Endothelial cell of umbilical vein (primary cell): ENCODE results near the gene CCNJ. TPM values are rescaled to one million over a fixed set of nuclear protein-coding genes. Genes with fewer than 3 reads are reported as not detected.

ENCODE experiments used
- BruUV-seq: library from RNA; stranded (reverse); fragments of 400-500 nt; replicated peaks from 2 replicates; lab custom pipeline; 2021; lab: Mats Ljungman, UMichigan
- CTCF ChIA-PET: fragments of 300-600, 350-600 bp; sonication (Branson Sonifier 250); formaldehyde crosslinking; loops from one replicate; lab custom pipeline; 2021; ENCODE audit warnings: antibody characterized with exemption, inconsistent platforms; lab: Charles Lee
- POLR2A ChIA-PET: fragments of 300-600, 350-600 bp; sonication (Branson Sonifier 250); formaldehyde crosslinking; loops from one replicate; lab custom pipeline; 2021; ENCODE audit warnings: antibody characterized with exemption, inconsistent platforms; lab: Charles Lee
- DNase-seq: peaks from one replicate; pipeline ENCODE4 v3.0.0-alpha.2; 2011; ENCODE audit warnings: low read depth, low spot score
- FAIRE-seq: peaks from 2 replicates; lab custom pipeline; 2011; peaks lifted over from hg19 to GRCh38; lab: Jason Lieb, UNC
- H2AFZ ChIP-seq: 2 replicates; pipeline ENCODE4 v1.6.0; 2012; ENCODE audit warnings: low read depth, low read length, control low read depth, inconsistent platforms
- H3K27ac ChIP-seq: 2 replicates; pipeline ENCODE4 v1.5.1; 2011; ENCODE audit warnings: low read depth, mild to moderate bottlenecking, control low read depth, low read length, moderate library complexity; ENCODE audit not compliant: insufficient read depth
- H3K27me3 ChIP-seq, 2 experiments: 2 replicates each; pipeline versions ENCODE4 v1.6.0 to v1.6.1; 2011; ENCODE audit warnings: low read length in 2 of 2, mixed read lengths in 1 of 2; ENCODE audit not compliant: control insufficient read depth in 2 of 2, insufficient read depth in 2 of 2
- H3K36me3 ChIP-seq, 2 experiments: 2 replicates in 1 of 2; 3 replicates in 1 of 2; pipeline ENCODE4 v1.5.1; 2011; ENCODE audit warnings: low read length in 2 of 2, mild to moderate bottlenecking in 1 of 2, moderate library complexity in 1 of 2; ENCODE audit not compliant: control insufficient read depth in 2 of 2, insufficient read depth in 2 of 2; ENCODE audit errors: extremely low read depth in 1 of 2
- H3K4me1 ChIP-seq: 3 replicates; pipeline ENCODE4 v1.5.1; 2011; ENCODE audit warnings: mild to moderate bottlenecking, low read length; ENCODE audit not compliant: control insufficient read depth, insufficient read depth; ENCODE audit errors: extremely low read depth
- H3K4me2 ChIP-seq: 2 replicates; pipeline ENCODE4 v1.6.1; 2011; ENCODE audit warnings: low read length, control low read depth, mixed read lengths; ENCODE audit not compliant: insufficient read depth
- H3K4me3 ChIP-seq, 3 experiments: fragments of 200-600 bp in 1 of 3; sonication (generic), shearing (Covaris generic) in 1 of 3; replicated peaks in 1 of 3; 2 replicates each; pipeline ENCODE4 v1.5.1; 2011 to 2016; ENCODE audit warnings: control low read depth in 3 of 3, low read length in 3 of 3, mild to moderate bottlenecking in 2 of 3, inconsistent platforms in 1 of 3, low read depth in 1 of 3, moderate library complexity in 1 of 3; ENCODE audit not compliant: insufficient read depth in 1 of 3
- H3K79me2 ChIP-seq: 2 replicates; pipeline ENCODE4 v1.6.0; 2012; ENCODE audit warnings: low read length, inconsistent platforms; ENCODE audit not compliant: control insufficient read depth, insufficient read depth
- H3K9ac ChIP-seq: replicated peaks from 2 replicates; pipeline ENCODE3; 2011; ENCODE audit warnings: low read length, control low read depth; ENCODE audit not compliant: insufficient read depth; ENCODE audit errors: extremely low read depth
- H3K9me1 ChIP-seq: replicated peaks from 3 replicates; pipeline ENCODE4 v1.6.0; 2011; ENCODE audit warnings: mild to moderate bottlenecking, low read length; ENCODE audit not compliant: control insufficient read depth, insufficient read depth; ENCODE audit errors: extremely low read depth
- H3K9me3 ChIP-seq: replicated peaks from 2 replicates; pipeline ENCODE4 v1.5.1; 2012; ENCODE audit warnings: low read length, inconsistent platforms; ENCODE audit not compliant: control insufficient read depth, insufficient read depth
- H4K20me1 ChIP-seq: replicated peaks from 2 replicates; pipeline ENCODE3; 2011; ENCODE audit warnings: mild to moderate bottlenecking, low read length; ENCODE audit not compliant: control insufficient read depth, insufficient read depth; ENCODE audit errors: extremely low read depth
- CTCF ChIP-seq, 2 donors: IDR thresholded peaks; 1 replicate in 1 of 2; 2 replicates in 1 of 2; pipeline ENCODE4 v1.5.1; 2011; ENCODE audit warnings: low read length in 2 of 2, mild to moderate bottlenecking in 2 of 2, moderate library complexity in 2 of 2, control low read depth in 1 of 2, inconsistent platforms in 1 of 2, low read depth in 1 of 2; ENCODE audit not compliant: insufficient read depth in 1 of 2; ENCODE audit errors: extremely low read depth in 1 of 2
- POLR2A ChIP-seq: IDR thresholded peaks from 2 replicates; pipeline ENCODE4 v1.6.1; 2012; ENCODE audit warnings: low read depth, mild to moderate bottlenecking, control low read depth, low read length
- POLR2AphosphoS5 ChIP-seq: IDR thresholded peaks from 2 replicates; pipeline ENCODE4 v1.6.1; 2012; ENCODE audit warnings: low read depth, mild to moderate bottlenecking, control low read depth, low read length, moderate library complexity; ENCODE audit not compliant: insufficient read depth
- dilution Hi-C: fragments of 300-500 bp; cut with MboI; formaldehyde crosslinking; loops from one replicate; pipeline ENCODE4 v1.15.0; 2019; ENCODE audit warnings: low sequenced_read_pairs; ENCODE audit not compliant: extremely low pct_ligation_motif_present
- intact Hi-C: fragments of 100-400 bp; cut with micrococcal nuclease; formaldehyde crosslinking; loops from one replicate; pipeline ENCODE4 v1.10.0; 2022
- polyA plus RNA-seq, 4 experiments: library from polyadenylated mRNA; depleted of rRNA in 3 of 4; stranded (reverse) in 3 of 4; unstranded in 1 of 4; fragments of >200 nt; gene quantifications; 2 replicates each; pipeline versions ENCODE4 v1.2.1 to v1.2.3, GENCODE V29; 2011 to 2012; ENCODE audit warnings: missing spikeins in 1 of 4
- total RNA-seq: library from RNA; stranded (reverse); gene quantifications from 2 replicates; pipeline ENCODE4 v1.2.3, GENCODE V29; 2021

The CCNJ gene
- total and polyA plus RNA-seq, 2 donors (not counting 3 experiments of a cell fraction or from before 2014, with no cell fraction given) = 25.5 to 27.6 TPM

GRCh38 chr10:96089670-96090462 lies 46.5 kb downstream of the CCNJ start:
- no peaks in the 10 kb centered on the region for H4K20me1 ChIP-seq
- peak overlapping the region; percentile 84 for H3K27ac ChIP-seq
- peak overlapping the region; percentile 86 for H3K4me2 ChIP-seq
- POLR2A ChIA-PET = interaction anchor here (0.9 to 2.1 kb wide), 4 partner anchors 24 to 46 kb away, joined by 3 to 22 read pairs (median 6); partner anchors contain the start of genes CCNJ and ZNF518A
- H3K9ac ChIP-seq = peak overlapping the region; percentile 84
- H2AFZ ChIP-seq = peak overlapping the region; percentile 89
- dilution Hi-C loops (no loop called here), intact Hi-C loops (loop anchor here (1.0 kb wide), 5 partner anchors 17 to 73 kb away; partner anchors contain the start of genes CCNJ and ZNF518A)
- DNase-seq (peak; percentile 86), FAIRE-seq (peak; percentile 70)
- H3K79me2 ChIP-seq = no peaks in the 10 kb centered on the region
- no peaks in the 10 kb centered on the region for H3K9me3 ChIP-seq
- H3K4me3 ChIP-seq = peak overlapping the region; percentile 40 to 67 (median 67)
- H3K27me3 ChIP-seq = peaks cover 19 to 23% of the 10 kb centered on the region in 2 experiments
- no peaks in the 10 kb centered on the region for H3K36me3 ChIP-seq
- no peak for TF ChIP-seq CTCF (IDR thresholded peaks at IDR 0.05; ENCODE audit: extremely low read depth in 1 of 2, insufficient read depth in 1 of 2, low read depth in 1 of 2, low read length in 2 of 2)
- TF ChIP-seq POLR2A = peak; percentile 66
- peak; percentile 88 for TF ChIP-seq POLR2AphosphoS5
- peaks cover 4% of the 10 kb centered on the region for H3K4me1 ChIP-seq
- BruUV-seq = TSS peak; percentile 85
- no peaks in the 10 kb centered on the region for H3K9me1 ChIP-seq
- CTCF ChIA-PET = interaction anchor here (0.8 to 1.0 kb wide), 6 partner anchors 14 to 396 kb away, joined by 3 to 5 read pairs (median 4); partner anchors contain the start of genes TCTN3 and ZNF518A
